ENCODE data around the gene ZNF837.

ZNF837 gene

GRCh38 chr19:58368561-58369360, 12.1 kb downstream of the ZNF837 start:
- no peak for DNase-seq (ENCODE audit: low spot score)

GRCh38 chr19:58367698-58368454, 13.0 kb downstream of the ZNF837 start:
- DNase-seq (ENCODE audit: low spot score), result no peak

GRCh38 chr19:58366585-58367430, 14.0 kb downstream of the ZNF837 start:
- DNase-seq (ENCODE audit: low spot score), result no peak

- DNase-seq (ENCODE audit: low spot score), result no peak
Measured at GRCh38 chr19:58364146-58364545, 16.7 kb downstream of the ZNF837 start.

GRCh38 chr19:58362272-58362994, 18.4 kb downstream of the ZNF837 start, which contains the start of gene ZNF497:
Gene ZNF497, minus strand, starts transcription at chr19:58362751. Its CDS starts 5,116 bp downstream, at chr19:58357635.
- peak; percentile 98 for DNase-seq (ENCODE audit: low spot score)

GRCh38 chr19:58361900-58362271, 18.9 kb downstream of the ZNF837 start:
- DNase-seq (ENCODE audit: low spot score), result peak; percentile 44

GRCh38 chr19:58357481-58358145, 23.2 kb downstream of the ZNF837 start:
- no peak for DNase-seq (ENCODE audit: low spot score)

- no peak for DNase-seq (ENCODE audit: low spot score)
Measured at GRCh38 chr19:58356766-58357480, 23.9 kb downstream of the ZNF837 start.

GRCh38 chr19:58355908-58356765, 24.7 kb downstream of the ZNF837 start:
- peak; percentile 41 for DNase-seq (ENCODE audit: low spot score)

- DNase-seq (ENCODE audit: low spot score), result no peak
Measured at GRCh38 chr19:58355215-58355796, 25.5 kb downstream of the ZNF837 start.

- no peak for DNase-seq (ENCODE audit: low spot score)
Measured at GRCh38 chr19:58354478-58355030, 26.3 kb downstream of the ZNF837 start.

GRCh38 chr19:58353717-58354477, 26.9 kb downstream of the ZNF837 start:
- no peak for DNase-seq (ENCODE audit: low spot score)

GRCh38 chr19:58352760-58353671, 27.8 kb downstream of the ZNF837 start, which contains the start of gene A1BG:
Gene A1BG, minus strand, starts transcription at chr19:58353492. Its CDS starts 55 bp downstream, at chr19:58353437.
- DNase-seq (ENCODE audit: low spot score), result no peak

GRCh38 chr19:58351990-58352755, 28.7 kb downstream of the ZNF837 start:
- DNase-seq (ENCODE audit: low spot score), result no peak

GRCh38 chr19:58351558-58351878, 29.3 kb downstream of the ZNF837 start:
- DNase-seq (ENCODE audit: low spot score), result no peak
